ENCODE results near the gene KIFAP3.
A peak's percentile ranks its signal among the peaks of the same experiment; 100 is the strongest.
"Not testable (repeated sequence)": the region's sequence is repeated elsewhere in the genome, so short reads cannot be mapped to it uniquely, and the experiment has no call there.

Gene KIFAP3

GRCh38 chr1:170012920-170013319, 61.6 kb downstream of the KIFAP3 start:
- ChIA-PET CTCF (interaction anchor here (1.0 kb wide), 1 partner anchor 12 kb away, joined by 3 read pairs; no protein-coding TSS in a partner anchor), POLR2A (no interaction called here)
- no peak overlapping the region for H3K4me3 ChIP-seq (ENCODE audit: low read depth, low read length)
- TF ChIP-seq, protein P1, sequence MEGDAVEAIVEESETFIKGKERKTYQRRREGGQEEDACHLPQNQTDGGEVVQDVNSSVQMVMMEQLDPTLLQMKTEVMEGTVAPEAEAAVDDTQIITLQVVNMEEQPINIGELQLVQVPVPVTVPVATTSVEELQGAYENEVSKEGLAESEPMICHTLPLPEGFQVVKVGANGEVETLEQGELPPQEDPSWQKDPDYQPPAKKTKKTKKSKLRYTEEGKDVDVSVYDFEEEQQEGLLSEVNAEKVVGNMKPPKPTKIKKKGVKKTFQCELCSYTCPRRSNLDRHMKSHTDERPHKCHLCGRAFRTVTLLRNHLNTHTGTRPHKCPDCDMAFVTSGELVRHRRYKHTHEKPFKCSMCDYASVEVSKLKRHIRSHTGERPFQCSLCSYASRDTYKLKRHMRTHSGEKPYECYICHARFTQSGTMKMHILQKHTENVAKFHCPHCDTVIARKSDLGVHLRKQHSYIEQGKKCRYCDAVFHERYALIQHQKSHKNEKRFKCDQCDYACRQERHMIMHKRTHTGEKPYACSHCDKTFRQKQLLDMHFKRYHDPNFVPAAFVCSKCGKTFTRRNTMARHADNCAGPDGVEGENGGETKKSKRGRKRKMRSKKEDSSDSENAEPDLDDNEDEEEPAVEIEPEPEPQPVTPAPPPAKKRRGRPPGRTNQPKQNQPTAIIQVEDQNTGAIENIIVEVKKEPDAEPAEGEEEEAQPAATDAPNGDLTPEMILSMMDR (IDR thresholded peaks at IDR 0.05; ENCODE audit: insufficient read depth, low read length, missing control alignments), result no peak
- no peak for DNase-seq (ENCODE audit: low read depth, low spot score)

DNA sequence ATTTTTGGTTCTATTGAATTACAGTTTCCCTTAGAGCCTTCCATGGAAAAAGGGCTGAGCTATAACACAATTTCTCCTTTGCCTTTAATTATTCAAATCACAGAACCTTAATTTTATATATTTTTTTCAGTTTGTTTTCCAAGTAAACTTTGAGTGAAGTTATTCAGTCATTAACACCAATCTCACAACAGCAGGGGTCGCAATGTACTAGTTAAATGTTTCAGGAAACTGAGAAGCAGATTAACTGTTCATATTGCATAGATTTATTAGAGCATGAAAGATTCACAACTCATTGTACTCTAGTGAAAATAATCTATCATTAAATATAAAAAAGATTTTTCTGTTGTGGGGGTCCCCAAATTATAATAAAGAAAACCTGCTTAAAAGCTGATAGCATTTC, 64.1 kb downstream of the KIFAP3 start:
- TF ChIP-seq, protein P1 (IDR thresholded peaks at IDR 0.05; ENCODE audit: insufficient read depth, low read length, missing control alignments), result peak; percentile 33
- POLR2A ChIA-PET, result no interaction called here
- CTCF ChIA-PET, result interaction anchor here (0.7 to 2.1 kb wide), 16 partner anchors 8 to 917 kb away, joined by 3 to 14 read pairs (median 4); no protein-coding TSS in a partner anchor

GRCh38 chr1:170009551-170009950, 64.9 kb downstream of the KIFAP3 start:
- CTCF ChIA-PET, result interaction anchor here (0.8 to 2.1 kb wide), 7 partner anchors 9 to 760 kb away, joined by 3 to 14 read pairs (median 3); no protein-coding TSS in a partner anchor
- TF ChIP-seq, protein P1 (IDR thresholded peaks at IDR 0.05; ENCODE audit: insufficient read depth, low read length, missing control alignments), result no peak
- H3K4me3 ChIP-seq (ENCODE audit: low read depth, low read length), result no peak overlapping the region
- POLR2A ChIA-PET, result no interaction called here
- DNase-seq (ENCODE audit: low read depth, low spot score), result no peak

More for the DNA sequence above, 64.1 kb downstream of the KIFAP3 start:
- no peak overlapping the region for H3K4me3 ChIP-seq (ENCODE audit: low read depth, low read length)
- DNase-seq (ENCODE audit: low read depth, low spot score), result no peak

DNA sequence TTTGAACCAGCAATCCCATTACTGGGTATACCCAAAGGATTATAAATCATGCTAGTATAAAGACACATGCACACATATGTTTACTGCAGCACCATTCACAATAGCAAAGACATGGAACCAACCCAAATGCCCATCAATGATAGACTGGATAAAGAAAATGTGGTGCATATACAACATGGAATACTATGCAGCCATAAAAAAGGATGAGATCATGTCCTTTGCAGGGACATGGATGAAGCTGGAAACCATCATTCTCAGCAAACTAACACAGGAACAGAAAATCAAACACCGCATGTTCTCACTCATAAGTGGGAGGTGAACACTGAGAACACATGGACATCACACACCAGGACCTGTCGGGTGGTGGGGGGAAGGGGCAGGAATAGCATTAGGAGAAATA, 65.8 kb downstream of the KIFAP3 start:
- POLR2A ChIA-PET; DNase-seq (ENCODE audit: low read depth, low spot score); H3K4me3 ChIP-seq (ENCODE audit: low read depth, low read length): not testable (repeated sequence)
- CTCF ChIA-PET, result interaction anchor here (0.8 to 1.1 kb wide), 3 partner anchors 9 to 761 kb away, joined by 3 read pairs; no protein-coding TSS in a partner anchor

DNA sequence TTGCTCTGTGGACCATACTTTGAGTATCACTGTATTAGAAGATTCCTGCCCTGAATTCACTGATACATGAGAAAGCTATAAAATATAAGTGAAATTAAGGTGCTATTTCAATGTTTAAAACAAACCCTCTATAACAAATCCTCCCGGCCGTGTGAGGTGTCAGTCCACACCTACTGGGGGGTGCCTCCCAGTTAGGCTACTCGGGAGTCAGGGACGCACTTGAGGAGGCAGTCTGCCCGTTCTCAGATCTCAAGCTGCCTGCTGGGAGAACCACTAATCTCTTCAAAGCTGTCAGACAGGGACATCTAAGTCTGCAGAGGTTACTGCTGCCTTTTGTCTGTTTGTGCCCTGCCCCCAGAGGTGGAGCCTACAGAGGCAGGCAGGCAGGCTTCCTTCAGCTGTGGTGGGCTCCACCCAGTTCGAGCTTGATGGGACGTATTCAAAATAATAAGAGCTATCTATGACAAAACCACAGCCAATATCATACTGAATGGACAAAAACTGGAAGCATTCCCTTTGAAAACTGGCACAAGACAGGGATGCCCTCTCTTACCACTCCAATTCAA, 71.1 kb downstream of the KIFAP3 start:
- CTCF ChIA-PET; POLR2A ChIA-PET; H3K4me3 ChIP-seq (ENCODE audit: low read depth, low read length); DNase-seq (ENCODE audit: low read depth, low spot score): not testable (repeated sequence)

DNA sequence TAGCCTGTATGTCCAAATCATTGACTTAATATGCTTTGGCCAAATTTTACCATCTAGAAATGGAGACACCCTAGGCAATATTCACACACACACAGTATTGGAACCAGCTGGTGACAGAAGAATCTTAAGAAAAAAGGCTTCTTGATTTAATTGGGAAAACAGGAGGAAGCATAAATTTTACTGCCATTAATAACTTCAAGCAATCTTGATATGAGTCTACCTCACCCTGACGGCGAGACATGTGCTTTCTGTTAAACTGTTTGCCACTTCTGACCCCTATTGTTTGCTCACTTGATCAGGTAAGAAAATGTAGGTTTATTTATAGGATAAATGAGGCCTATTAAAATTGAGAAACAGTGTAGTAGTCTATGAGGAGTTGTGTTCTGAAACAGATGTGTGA, 73.2 kb downstream of the KIFAP3 start:
- CTCF ChIA-PET, result interaction anchor here (0.9 kb wide), 1 partner anchor 12 kb away, joined by 3 read pairs; no protein-coding TSS in a partner anchor
- no peak for DNase-seq (ENCODE audit: low read depth, low spot score)
- POLR2A ChIA-PET, result no interaction called here
- TF ChIP-seq, protein P1 (IDR thresholded peaks at IDR 0.05; ENCODE audit: insufficient read depth, low read length, missing control alignments), result no peak
- H3K4me3 ChIP-seq (ENCODE audit: low read depth, low read length), result no peak overlapping the region

DNA sequence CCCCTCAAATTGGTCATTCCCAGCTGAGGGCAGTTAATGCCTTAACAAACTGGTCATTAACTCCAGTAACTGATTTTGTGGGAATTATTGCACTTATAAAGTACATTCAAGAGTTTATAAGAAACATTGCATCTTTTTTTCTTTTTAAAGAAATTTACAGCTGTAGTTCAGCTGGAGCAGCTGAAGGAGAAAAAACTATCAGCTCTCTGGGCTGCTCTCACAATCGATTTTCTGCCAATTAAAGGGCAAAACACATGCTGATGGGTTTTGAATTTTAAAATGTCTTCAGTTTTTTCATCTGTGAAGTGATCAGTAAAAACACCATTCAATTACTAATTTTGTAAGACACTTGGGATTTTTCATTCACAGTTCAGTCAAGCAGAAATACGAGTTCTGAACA, 74.7 kb downstream of the KIFAP3 start:
- CTCF ChIA-PET, result interaction anchor here (1.0 to 1.4 kb wide), 3 partner anchors 9 to 690 kb away, joined by 3 to 5 read pairs (median 3); no protein-coding TSS in a partner anchor
- TF ChIP-seq, protein P1 (IDR thresholded peaks at IDR 0.05; ENCODE audit: insufficient read depth, low read length, missing control alignments), result no peak
- POLR2A ChIA-PET, result no interaction called here
- DNase-seq (ENCODE audit: low read depth, low spot score), result no peak
- H3K4me3 ChIP-seq (ENCODE audit: low read depth, low read length), result no peak overlapping the region

All from AG04449 (cell line).